Right lobe of liver (tissue), 6 donors: ENCODE results near the gene RPS27A. TPM values are rescaled to one million over a fixed set of nuclear protein-coding genes. Genes with fewer than 3 reads are reported as not detected.

Experiments
- ATAC-seq, 4 donors: fragments of 200-7000 bp; cut with Tn5 transposase; one replicate each; pipeline ENCODE4 v1.9.1; 2020; ENCODE audit warnings: mild to moderate bottlenecking in 4 of 4, moderate library complexity in 4 of 4
- DNase-seq, 3 donors: peaks; one replicate each; pipeline ENCODE4 v3.0.0-alpha.2; 2020
- H3K27ac ChIP-seq, 3 donors: fragments of 200-600 bp; one replicate each; pipeline ENCODE4 v1.8.0; 2022
- H3K27me3 ChIP-seq, 2 donors: fragments of 200-600 bp; one replicate each; pipeline ENCODE4 v1.8.0; 2022
- H3K36me3 ChIP-seq, 4 donors: fragments of 200-600 bp; sonication (generic) in 1 of 4; one replicate each; pipeline versions ENCODE4 v1.5.1 to v1.8.0; 2017 to 2022; ENCODE audit warnings: control low read depth in 1 of 4
- H3K4me1 ChIP-seq, 4 donors: fragments of 200-600 bp; sonication (generic) in 1 of 4; one replicate each; pipeline versions ENCODE4 v1.5.1 to v1.8.0; 2017 to 2022; ENCODE audit warnings: control low read depth in 1 of 4
- H3K4me3 ChIP-seq, 3 donors: fragments of 200-600 bp; one replicate each; pipeline ENCODE4 v1.8.0; 2022
- H3K9me3 ChIP-seq, 4 donors: fragments of 200-600 bp; sonication (generic) in 1 of 4; one replicate each; pipeline versions ENCODE4 v1.5.1 to v1.8.0; 2017 to 2022; ENCODE audit warnings: control low read depth in 1 of 4
- POLR2A ChIP-seq: fragments of 450-650 bp; IDR thresholded peaks from one replicate; pipeline ENCODE4 v1.6.1; 2017; ENCODE audit warnings: antibody characterized with exemption, mild to moderate bottlenecking
- whole genome bisulfite sequencing: methylation state at CpG from one replicate; pipeline ENCODE4 v1.1.6; 2018; ENCODE audit warnings: low coverage, low lambda C conversion rate; ENCODE audit not compliant: insufficient coverage; ENCODE audit errors: missing lambda C conversion rate; 5-methylcytosine and 5-hydroxymethylcytosine counted together
- intact Hi-C, 2 donors: fragments of 100-400 bp; cut with DNase I; formaldehyde crosslinking; loops; one replicate each; pipeline versions ENCODE4 v1.11.2 to v1.14.1; 2022
- total RNA-seq, 6 experiments: library from RNA; depleted of rRNA in 2 of 6; stranded (reverse); fragments of >200 nt in 2 of 6; fragmentation: NEBNext Ultra II Directional in 3 of 6; extraction: Animal tissue kit (Norgen Biotek cat#: 25700) in 3 of 6; gene quantifications; one replicate each; pipeline versions ENCODE4 v1.1.0 to v1.2.4, GENCODE V29; 2016 to 2023
- TF ChIP-seq, protein P1 (sequence below), 4 donors: fragments of 200-600 bp in 3 of 4; fragments of 450-650 bp in 1 of 4; IDR thresholded peaks; one replicate each; pipeline versions ENCODE4 v1.5.1 to v1.8.0; 2016 to 2022; ENCODE audit warnings: antibody characterized with exemption in 4 of 4, mild to moderate bottlenecking in 2 of 4
- donor health status: DM: no; HTN: yes; CAD: no.
- donor health status: DM: no; HTN: no; CAD: no.
- donor health status: DM: no; HTN: no; CAD: no.
- donor health status: DM: no; HTN: yes; CAD: no.
- donor health status: DM: no; HTN: yes; CAD: no.

The RPS27A gene
- total RNA-seq, 6 experiments from 2014 or later, result 241 to 478 (median 297) TPM

DNA sequence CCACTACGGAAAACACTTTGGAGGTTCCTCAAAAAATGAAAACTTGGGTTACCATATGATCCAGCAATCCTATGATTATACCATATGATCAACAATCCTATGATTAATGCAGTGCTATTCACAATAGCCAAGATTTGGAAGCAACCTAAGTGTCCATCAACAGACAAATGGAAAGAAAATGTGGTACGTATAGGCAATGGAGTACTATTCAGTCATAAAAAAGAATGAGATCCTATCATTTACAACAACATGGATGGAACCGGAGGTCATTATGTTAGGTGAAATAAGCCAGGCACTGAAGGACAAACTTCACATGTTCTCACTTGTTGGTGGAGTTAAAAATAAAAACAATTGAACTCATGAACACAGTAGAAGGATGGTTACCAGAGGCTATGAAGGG, 28.0 kb upstream of the RPS27A start:
- Histone ChIP-seq H3K4me3 (no peak overlapping the region), H3K27ac (no peak overlapping the region), H3K27me3 (no peaks in the 10 kb centered on the region), H3K9me3 (no peaks in the 10 kb centered on the region), H3K4me1 (no peaks in the 10 kb centered on the region), H3K36me3 (no peaks in the 10 kb centered on the region)
- intact Hi-C loops, result no loop called here
- no peak for DNase-seq
- ATAC-seq, result no peak
- TF ChIP-seq POLR2A, result no peak
- WGBS, result 92% methylated on average over 3 of the region's 3 CpGs

DNA sequence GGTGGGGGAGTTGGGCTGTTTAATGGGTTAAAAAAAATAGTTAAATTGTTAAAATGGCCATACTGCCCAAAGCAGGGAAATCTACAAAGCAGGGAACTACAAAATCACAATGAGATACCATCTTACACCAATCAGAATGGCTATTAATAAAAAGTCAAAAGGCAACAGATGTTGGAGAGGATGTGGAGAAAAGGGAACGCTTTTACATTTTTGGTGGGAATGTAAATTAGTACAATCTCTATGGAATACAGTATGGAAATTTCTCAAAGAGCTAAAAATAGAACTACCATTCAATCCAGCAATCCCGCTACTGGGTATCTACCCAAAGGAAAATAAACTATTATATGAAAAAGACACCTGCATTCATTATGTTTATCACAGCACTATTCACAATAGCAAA, 27.5 kb upstream of the RPS27A start:
- Histone ChIP-seq H3K9me3 (no peaks in the 10 kb centered on the region), H3K36me3 (no peaks in the 10 kb centered on the region), H3K4me3 (no peak overlapping the region), H3K27ac (no peak overlapping the region), H3K4me1 (no peaks in the 10 kb centered on the region), H3K27me3 (no peaks in the 10 kb centered on the region)
- ATAC-seq, result no peak
- 100% methylated on average over 2 of the region's 2 CpGs for WGBS
- TF ChIP-seq POLR2A, result no peak
- TF ChIP-seq, protein P1, sequence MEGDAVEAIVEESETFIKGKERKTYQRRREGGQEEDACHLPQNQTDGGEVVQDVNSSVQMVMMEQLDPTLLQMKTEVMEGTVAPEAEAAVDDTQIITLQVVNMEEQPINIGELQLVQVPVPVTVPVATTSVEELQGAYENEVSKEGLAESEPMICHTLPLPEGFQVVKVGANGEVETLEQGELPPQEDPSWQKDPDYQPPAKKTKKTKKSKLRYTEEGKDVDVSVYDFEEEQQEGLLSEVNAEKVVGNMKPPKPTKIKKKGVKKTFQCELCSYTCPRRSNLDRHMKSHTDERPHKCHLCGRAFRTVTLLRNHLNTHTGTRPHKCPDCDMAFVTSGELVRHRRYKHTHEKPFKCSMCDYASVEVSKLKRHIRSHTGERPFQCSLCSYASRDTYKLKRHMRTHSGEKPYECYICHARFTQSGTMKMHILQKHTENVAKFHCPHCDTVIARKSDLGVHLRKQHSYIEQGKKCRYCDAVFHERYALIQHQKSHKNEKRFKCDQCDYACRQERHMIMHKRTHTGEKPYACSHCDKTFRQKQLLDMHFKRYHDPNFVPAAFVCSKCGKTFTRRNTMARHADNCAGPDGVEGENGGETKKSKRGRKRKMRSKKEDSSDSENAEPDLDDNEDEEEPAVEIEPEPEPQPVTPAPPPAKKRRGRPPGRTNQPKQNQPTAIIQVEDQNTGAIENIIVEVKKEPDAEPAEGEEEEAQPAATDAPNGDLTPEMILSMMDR (IDR thresholded peaks at IDR 0.05), result no peak
- DNase-seq, result no peak
- intact Hi-C loops, result no loop called here

DNA sequence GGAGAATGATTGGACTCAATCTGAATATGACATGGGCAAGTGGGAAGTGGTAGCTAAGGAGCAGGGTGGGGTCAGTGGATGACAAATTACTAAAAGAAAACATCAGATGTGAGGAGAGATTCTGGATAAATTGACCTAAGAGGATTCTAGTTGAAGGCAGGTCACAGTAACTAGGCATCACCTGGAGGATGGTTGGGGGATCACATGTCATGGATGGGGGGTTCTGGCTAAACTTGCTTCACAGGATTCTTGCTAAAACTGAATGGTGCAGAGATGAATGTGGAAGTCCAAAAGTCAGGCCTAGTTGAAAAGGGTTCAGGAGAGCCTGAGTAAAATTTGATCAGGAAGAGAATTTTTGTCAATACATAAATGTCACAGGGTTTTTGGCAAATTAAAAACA, 18.7 kb upstream of the RPS27A start:
- H3K9me3 ChIP-seq, result no peaks in the 10 kb centered on the region
- no peaks in the 10 kb centered on the region for H3K36me3 ChIP-seq
- TF ChIP-seq, protein P1 (IDR thresholded peaks at IDR 0.05), result no peak
- no peak for TF ChIP-seq POLR2A
- H3K4me1 ChIP-seq, result no peaks in the 10 kb centered on the region
- no peak overlapping the region for H3K4me3 ChIP-seq
- H3K27me3 ChIP-seq, result no peaks in the 10 kb centered on the region
- ATAC-seq, result no peak
- intact Hi-C loops, result no loop called here
- no peak for DNase-seq
- no peak overlapping the region for H3K27ac ChIP-seq

DNA sequence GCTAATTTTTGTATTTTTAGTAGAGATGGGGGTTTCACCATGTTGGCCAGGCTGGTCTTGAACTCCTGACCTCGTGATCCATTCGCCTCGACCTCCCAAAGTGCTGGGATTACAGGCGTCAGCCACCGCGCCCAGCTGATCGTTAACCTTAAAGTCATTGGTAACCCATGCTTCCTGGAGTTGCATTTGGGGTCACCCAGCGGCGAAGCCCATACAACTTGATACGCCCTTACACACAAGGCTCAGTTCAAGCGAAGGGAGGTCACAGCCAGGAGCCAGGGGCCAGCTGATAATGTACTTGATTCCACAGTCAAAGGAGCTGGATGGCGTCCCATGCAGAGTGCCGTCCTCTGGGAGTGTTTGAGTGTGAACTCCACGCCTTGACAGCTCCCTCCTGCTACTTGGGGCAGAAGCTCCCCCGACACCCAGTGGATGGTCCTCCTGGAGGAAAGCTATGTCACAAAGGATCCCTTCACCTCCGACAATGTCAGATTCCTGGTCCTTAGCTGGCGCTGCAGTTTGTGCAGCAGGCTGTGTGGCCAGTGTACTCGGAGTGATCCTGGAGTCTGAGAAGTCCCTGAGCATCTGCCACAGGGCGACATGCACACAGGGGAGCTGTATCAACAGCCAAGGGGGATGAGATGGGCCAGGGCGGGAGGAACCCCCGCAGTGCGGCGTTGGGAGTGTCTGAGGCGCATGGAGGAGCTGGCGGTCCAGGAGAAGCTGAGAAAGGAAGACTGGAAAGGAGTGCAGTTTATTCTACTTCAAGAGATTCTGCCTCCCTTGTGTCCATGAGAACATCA, 8.3 kb upstream of the RPS27A start:
- H3K27ac ChIP-seq, result peak overlapping the region in 2 of 3 donors; percentile 83 to 87
- no peaks in the 10 kb centered on the region for H3K36me3 ChIP-seq
- peak; percentile 5 to 26 (median 8) for ATAC-seq

GRCh38 chr2:55224761-55225261, 7.7 kb upstream of the RPS27A start:
- TF ChIP-seq, protein P1 (IDR thresholded peaks at IDR 0.05), result no peak
- TF ChIP-seq POLR2A, result no peak
- WGBS, result 80% methylated on average over 4 of the region's 19 CpGs
- Histone ChIP-seq H3K4me3 (no peak overlapping the region), H3K27ac (no peak overlapping the region), H3K27me3 (no peaks in the 10 kb centered on the region), H3K4me1 (peaks cover 0 to 9% (median 3%) of the 10 kb centered on the region in 4 donors), H3K36me3 (no peaks in the 10 kb centered on the region), H3K9me3 (no peaks in the 10 kb centered on the region)
- intact Hi-C loops, result no loop called here
- DNase-seq (no peak), ATAC-seq (no peak)

More for the DNA sequence above, 8.3 kb upstream of the RPS27A start:
- Histone ChIP-seq H3K4me3 (peak overlapping the region; percentile 80 to 88 (median 82)), H3K9me3 (no peaks in the 10 kb centered on the region), H3K4me1 (peaks cover 0 to 9% (median 3%) of the 10 kb centered on the region in 4 donors), H3K27me3 (no peaks in the 10 kb centered on the region)
- TF ChIP-seq, protein P1 (IDR thresholded peaks at IDR 0.05), result no peak
- no peak for TF ChIP-seq POLR2A
- 85% methylated on average over 16 of the region's 25 CpGs for WGBS
- intact Hi-C loops, result no loop called here
- no peak for DNase-seq
